ENCODE results near the gene RALGAPA1. TPM values are rescaled to one million over a fixed set of nuclear protein-coding genes. Genes with fewer than 3 reads are reported as not detected.

Gene RALGAPA1
- total and polyA plus RNA-seq, 2 experiments from 2014 or later = 21.9 to 27.3 TPM

DNA sequence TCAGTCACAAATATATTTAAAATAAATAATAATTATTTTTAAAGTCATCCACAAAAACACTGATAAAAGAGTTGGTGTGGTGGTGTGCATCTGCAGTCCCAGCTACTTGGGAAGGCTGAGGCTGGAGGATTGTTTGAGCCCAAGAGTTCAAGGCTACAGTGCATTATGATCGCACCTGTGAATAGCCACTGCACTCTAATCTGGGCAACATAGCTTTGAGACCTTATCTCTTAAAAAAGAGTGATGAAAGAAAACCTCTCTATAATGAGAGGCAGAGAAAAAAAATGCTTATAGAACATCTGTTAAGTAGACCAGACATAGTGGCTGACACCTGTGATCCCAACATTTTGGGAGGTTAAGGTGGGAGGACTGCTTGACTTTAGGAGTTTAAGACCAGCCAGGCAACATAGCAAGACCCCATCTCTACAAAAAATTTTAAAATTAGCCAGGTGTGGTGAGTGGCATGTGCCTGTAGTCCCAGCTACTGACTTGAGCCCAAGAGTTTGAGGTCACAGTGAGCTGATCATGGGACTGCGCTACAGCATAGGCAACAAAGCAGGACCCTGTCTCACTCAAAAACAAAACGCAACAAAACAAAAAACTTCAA, 50.5 kb downstream of the RALGAPA1 start (continued):
- TF ChIP-seq, protein P1, sequence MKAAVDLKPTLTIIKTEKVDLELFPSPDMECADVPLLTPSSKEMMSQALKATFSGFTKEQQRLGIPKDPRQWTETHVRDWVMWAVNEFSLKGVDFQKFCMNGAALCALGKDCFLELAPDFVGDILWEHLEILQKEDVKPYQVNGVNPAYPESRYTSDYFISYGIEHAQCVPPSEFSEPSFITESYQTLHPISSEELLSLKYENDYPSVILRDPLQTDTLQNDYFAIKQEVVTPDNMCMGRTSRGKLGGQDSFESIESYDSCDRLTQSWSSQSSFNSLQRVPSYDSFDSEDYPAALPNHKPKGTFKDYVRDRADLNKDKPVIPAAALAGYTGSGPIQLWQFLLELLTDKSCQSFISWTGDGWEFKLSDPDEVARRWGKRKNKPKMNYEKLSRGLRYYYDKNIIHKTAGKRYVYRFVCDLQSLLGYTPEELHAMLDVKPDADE (IDR thresholded peaks at IDR 0.05) = no peak
- TF ChIP-seq EZH2 (IDR thresholded peaks at IDR 0.05; ENCODE audit: low read depth, unreplicated experiment) = no peak
- no peak for TF ChIP-seq EZH2phosphoT487 (IDR thresholded peaks at IDR 0.05; ENCODE audit: unreplicated experiment)
- TF ChIP-seq ZNF331 (CRISPR knock-in tag; IDR thresholded peaks at IDR 0.05; ENCODE audit: low read depth) = no peak
- no peak for TF ChIP-seq NANOG (IDR thresholded peaks at IDR 0.05; ENCODE audit: borderline replicate concordance)
- TF ChIP-seq, protein P2, sequence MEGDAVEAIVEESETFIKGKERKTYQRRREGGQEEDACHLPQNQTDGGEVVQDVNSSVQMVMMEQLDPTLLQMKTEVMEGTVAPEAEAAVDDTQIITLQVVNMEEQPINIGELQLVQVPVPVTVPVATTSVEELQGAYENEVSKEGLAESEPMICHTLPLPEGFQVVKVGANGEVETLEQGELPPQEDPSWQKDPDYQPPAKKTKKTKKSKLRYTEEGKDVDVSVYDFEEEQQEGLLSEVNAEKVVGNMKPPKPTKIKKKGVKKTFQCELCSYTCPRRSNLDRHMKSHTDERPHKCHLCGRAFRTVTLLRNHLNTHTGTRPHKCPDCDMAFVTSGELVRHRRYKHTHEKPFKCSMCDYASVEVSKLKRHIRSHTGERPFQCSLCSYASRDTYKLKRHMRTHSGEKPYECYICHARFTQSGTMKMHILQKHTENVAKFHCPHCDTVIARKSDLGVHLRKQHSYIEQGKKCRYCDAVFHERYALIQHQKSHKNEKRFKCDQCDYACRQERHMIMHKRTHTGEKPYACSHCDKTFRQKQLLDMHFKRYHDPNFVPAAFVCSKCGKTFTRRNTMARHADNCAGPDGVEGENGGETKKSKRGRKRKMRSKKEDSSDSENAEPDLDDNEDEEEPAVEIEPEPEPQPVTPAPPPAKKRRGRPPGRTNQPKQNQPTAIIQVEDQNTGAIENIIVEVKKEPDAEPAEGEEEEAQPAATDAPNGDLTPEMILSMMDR (conservative IDR thresholded peaks at IDR 0.05; ENCODE audit: low read depth in 2 of 2) = no peak
- TF ChIP-seq, protein P3, sequence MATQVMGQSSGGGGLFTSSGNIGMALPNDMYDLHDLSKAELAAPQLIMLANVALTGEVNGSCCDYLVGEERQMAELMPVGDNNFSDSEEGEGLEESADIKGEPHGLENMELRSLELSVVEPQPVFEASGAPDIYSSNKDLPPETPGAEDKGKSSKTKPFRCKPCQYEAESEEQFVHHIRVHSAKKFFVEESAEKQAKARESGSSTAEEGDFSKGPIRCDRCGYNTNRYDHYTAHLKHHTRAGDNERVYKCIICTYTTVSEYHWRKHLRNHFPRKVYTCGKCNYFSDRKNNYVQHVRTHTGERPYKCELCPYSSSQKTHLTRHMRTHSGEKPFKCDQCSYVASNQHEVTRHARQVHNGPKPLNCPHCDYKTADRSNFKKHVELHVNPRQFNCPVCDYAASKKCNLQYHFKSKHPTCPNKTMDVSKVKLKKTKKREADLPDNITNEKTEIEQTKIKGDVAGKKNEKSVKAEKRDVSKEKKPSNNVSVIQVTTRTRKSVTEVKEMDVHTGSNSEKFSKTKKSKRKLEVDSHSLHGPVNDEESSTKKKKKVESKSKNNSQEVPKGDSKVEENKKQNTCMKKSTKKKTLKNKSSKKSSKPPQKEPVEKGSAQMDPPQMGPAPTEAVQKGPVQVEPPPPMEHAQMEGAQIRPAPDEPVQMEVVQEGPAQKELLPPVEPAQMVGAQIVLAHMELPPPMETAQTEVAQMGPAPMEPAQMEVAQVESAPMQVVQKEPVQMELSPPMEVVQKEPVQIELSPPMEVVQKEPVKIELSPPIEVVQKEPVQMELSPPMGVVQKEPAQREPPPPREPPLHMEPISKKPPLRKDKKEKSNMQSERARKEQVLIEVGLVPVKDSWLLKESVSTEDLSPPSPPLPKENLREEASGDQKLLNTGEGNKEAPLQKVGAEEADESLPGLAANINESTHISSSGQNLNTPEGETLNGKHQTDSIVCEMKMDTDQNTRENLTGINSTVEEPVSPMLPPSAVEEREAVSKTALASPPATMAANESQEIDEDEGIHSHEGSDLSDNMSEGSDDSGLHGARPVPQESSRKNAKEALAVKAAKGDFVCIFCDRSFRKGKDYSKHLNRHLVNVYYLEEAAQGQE (IDR thresholded peaks at IDR 0.05; ENCODE audit: unreplicated experiment) = no peak
- TF ChIP-seq JUNB (IDR thresholded peaks at IDR 0.05; ENCODE audit: unreplicated experiment) = no peak
- TF ChIP-seq ZNF114 (CRISPR knock-in tag; IDR thresholded peaks at IDR 0.05) = no peak
- TF ChIP-seq POLR2AphosphoS5 (IDR thresholded peaks at IDR 0.05; ENCODE audit: low read depth) = no peak

DNA sequence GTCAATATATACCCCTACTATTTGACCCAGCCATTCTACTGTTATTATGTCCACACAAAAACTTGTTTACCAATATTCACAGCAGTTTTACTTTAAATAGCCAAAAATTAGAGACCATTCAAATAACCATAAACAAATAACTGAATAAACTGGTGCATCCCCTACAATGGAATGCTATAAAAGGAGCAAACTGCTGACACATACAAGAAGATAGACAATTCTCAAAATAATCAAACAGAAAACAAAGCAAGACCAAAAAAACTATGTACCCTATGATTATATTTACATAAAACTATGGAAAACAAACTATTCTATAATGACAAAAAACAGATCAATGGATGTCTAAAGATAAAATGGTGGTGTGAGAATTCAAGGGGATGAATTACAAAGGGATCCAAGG, 54.4 kb downstream of the RALGAPA1 start:
- Histone ChIP-seq H3K79me2 (replicated peaks; ENCODE audit: insufficient read depth) (no peaks in the 10 kb centered on the region), H3K27me3 (ENCODE audit: insufficient read depth) (no peaks in the 10 kb centered on the region), H3K4me1 (ENCODE audit: insufficient read depth) (no peaks in the 10 kb centered on the region), H3K36me3 (ENCODE audit: insufficient read depth) (no peaks in the 10 kb centered on the region), H3K4me2 (no peak overlapping the region), H3K9me2 (ENCODE audit: insufficient read depth) (no peaks in the 10 kb centered on the region), H3K4me3 (no peak overlapping the region), H3K27ac (ENCODE audit: low read depth) (no peak overlapping the region), H3F3A (replicated peaks; ENCODE audit: low read depth) (no peaks in the 10 kb centered on the region), H4K20me1 (replicated peaks; ENCODE audit: insufficient read depth) (no peaks in the 10 kb centered on the region), H2AFZ (no peak overlapping the region)
- peaks cover 3% of the 10 kb centered on the region; the same call in 2 of the 3 replicates for H3K36me3 Mint-ChIP-seq (ENCODE audit: low read depth)
- H3K4me1 Mint-ChIP-seq = no peaks in the 10 kb centered on the region
- H3K27me3 Mint-ChIP-seq (ENCODE audit: insufficient read depth, low read depth, poor library complexity) = no peaks in the 10 kb centered on the region
- no peaks in the 10 kb centered on the region for H3K9me3 Mint-ChIP-seq
- no peak overlapping the region for H3K27ac Mint-ChIP-seq
- H3K4me3 Mint-ChIP-seq = no peak overlapping the region
- DNase-seq (ENCODE audit: low spot score) (no peak), ATAC-seq (no peak)
- TF ChIP-seq POLR2AphosphoS5 (IDR thresholded peaks at IDR 0.05; ENCODE audit: low read depth) (no peak), NANOG (IDR thresholded peaks at IDR 0.05; ENCODE audit: borderline replicate concordance) (no peak), EZH2 (IDR thresholded peaks at IDR 0.05; ENCODE audit: low read depth, unreplicated experiment) (no peak), STAT1 (IDR thresholded peaks at IDR 0.05; ENCODE audit: unreplicated experiment) (no peak)
- TF ChIP-seq, protein P2 (conservative IDR thresholded peaks at IDR 0.05; ENCODE audit: low read depth in 2 of 2) = no peak
- TF ChIP-seq, protein P3 (IDR thresholded peaks at IDR 0.05; ENCODE audit: unreplicated experiment) = no peak

All from GM23338 (cell line).